22Rv1 (cell line): ENCODE measurements around the gene TMC4.

Source experiments
- CTCF ChIP-seq: fragments of 450-650 bp; IDR thresholded peaks from 2 replicates; pipeline ENCODE4 v1.5.1; 2017; ENCODE audit warnings: mild to moderate bottlenecking
- ZFX ChIP-seq: fragments of 450-650 bp; IDR thresholded peaks from 2 replicates; pipeline ENCODE4 v1.6.1; 2017; ENCODE audit warnings: antibody characterized with exemption, borderline replicate concordance

GRCh38 chr19:54138489-54139256, 34.3 kb downstream of the TMC4 start:
- TF ChIP-seq CTCF, result no peak
- no peak for TF ChIP-seq ZFX
